Tongue (tissue), 2 donors: ENCODE measurements around the gene SORBS1. TPM values are rescaled to one million over a fixed set of nuclear protein-coding genes. Genes with fewer than 3 reads are reported as not detected.
"Not testable (repeated sequence)": the region's sequence is repeated elsewhere in the genome, so short reads cannot be mapped to it uniquely, and the experiment has no call there.

ENCODE experiments used
- DNase-seq: peaks from one replicate; pipeline ENCODE4 v3.0.0-alpha.2; 2015
- total RNA-seq: library from RNA; depleted of rRNA; stranded (reverse); fragments of >200 nt; gene quantifications from one replicate; pipeline ENCODE4 v1.2.3, GENCODE V29; 2014

Gene SORBS1
- total RNA-seq, 1 donor from 2014 or later, result 74.8 TPM

DNA sequence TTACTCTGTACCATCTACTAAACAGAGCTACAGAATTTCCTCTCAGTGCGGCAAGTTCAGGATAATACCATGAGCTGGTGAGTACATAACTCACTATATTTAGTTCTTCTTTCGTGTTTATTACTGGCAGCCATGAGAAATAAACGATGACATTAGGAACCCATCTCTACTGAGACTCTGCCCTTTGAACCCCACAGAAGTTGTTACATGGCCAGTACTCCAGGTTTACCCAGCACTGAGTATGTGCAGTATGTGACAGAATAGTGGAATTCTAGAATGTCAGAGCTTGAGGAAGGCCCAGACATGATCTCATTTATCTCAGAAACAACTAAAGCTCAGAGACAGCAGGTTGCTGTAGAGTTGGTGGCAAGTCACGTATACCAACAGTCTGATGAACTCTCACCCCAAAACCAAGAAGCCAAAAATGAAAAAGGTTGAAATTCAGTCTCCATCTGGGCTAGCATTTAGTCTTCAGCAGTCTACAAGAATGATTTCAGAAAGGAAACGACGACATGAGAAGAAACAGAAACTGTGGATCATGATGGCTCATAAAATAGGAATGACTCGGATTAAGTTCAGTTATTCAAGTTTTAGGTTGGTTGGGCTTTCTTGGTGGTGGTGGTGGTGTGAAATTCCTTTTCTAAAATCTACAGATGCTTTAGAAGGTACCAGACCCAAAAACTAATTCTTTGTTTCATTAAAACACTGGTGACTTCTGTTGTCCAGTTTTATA is 78.5 kb downstream of the SORBS1 start:
- no peak for DNase-seq

DNA sequence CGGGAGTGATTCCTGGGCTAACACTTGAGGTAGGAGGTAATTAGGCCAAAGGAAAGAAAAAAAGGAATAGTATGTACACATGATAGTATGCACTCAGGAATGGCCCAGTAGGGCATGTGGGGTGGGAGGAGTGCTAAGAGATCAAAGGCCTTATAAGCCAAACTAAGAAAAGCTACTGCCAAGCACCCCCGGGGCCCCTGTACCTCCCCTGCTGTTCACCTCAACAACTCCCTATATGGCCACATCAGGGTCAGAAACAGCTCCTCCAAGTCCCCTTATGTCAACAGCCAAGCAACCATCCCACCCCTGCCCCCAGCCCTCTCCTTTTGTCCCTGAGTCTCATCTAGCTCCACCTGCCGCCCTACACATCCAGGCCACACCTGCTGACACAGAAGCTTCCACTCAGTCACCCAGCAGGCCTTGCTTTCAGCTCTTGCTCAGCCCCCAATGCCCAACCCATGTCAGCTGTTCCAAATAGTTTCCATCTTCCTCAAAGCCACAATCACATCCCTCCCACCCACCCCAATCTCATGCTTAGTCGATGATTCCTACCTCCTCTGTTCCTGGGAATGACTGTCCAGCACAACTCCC is 80.2 kb downstream of the SORBS1 start:
- peak; percentile 73 for DNase-seq

DNA sequence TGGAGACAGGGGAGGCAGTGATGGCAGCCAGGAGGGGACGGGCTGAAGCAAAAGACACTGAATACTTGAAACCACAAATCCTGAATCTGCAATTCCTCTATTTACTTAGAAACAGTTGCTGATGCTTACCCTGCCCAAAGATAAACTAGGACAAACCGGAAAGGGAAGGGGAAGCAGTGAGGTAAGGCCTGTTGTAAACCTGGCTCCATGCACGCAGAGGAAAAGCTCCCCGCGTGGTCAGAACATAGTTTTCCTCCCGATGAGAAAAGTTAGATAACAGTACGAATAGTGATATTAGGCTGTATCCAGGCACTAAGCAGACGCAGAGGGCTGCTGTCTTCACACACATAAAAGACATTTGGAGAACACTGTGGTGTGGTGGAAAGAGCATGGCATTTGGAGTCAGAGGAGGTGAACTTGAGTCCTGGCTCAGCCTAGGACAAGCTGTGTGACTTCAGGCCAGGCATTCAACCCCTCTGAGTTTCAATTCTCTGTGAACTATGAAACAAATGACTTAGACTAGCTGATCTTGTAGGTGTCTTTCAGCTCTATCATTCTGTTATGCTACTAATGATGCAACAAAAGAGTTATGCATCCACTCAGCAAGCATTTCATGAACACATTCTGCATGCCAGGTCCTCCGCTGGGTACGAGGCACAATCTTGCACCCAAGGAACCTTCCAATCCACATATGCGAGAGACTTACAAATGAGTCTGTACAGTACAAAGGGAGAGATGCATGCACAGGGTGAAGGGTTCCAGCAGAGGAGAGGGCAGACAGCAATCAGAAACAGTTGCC is 80.9 kb downstream of the SORBS1 start:
- no peak for DNase-seq

DNA sequence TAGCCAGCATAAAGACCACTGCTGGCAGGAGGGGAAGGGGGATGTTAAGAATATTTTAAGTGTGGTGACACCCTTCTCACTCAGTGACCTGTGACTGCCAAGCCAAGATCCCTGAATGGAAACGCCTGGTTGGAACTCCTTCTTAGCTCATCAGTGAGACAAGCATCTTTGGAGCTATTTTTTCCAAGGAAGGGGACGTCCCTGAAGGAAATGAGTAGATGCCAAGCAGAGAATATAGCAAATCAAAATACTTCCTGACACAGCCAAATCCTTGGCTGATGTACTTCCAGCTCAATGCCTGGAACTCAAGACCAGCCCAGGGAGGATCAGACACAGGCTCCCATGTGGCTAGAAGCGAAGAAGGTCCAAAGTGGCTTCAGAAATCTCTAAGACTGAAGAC is 82.2 kb downstream of the SORBS1 start:
- peak; percentile 49 for DNase-seq

DNA sequence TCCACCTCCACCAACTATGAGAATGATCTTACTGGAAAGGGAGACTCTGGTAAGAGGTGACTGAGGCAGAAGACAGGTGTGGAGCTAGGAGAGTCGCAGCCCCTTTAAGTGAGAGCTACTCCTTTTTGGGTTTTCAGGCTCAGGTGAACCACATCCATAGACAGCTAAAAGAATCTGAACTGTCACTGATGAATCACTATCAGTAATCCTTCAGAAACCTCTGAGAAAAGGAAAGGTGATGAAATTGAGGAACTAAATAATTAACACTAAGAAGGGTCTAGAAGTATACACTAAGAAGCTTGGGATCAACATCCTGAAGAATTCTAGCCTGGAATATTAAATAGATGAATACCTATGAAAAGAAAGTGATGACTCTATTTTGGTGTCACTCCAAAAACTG is 83.0 kb downstream of the SORBS1 start:
- DNase-seq, result no peak

DNA sequence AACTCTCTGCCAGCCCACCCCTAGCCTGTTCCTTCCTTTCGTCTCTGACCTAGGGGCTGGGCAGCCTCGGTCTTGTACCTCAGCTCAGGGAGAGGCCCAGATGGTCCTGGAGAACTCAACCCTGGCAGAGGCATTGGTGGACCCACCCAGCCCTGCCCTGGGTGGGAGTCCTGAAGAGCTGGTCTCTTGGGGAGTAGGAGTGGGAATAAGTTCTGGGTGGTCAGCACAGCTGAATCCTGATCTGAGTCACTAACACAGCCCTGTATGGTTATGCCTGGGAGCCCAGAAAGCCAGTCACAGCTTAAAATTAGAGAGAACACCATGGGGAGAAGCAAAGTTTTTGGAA is 84.0 kb downstream of the SORBS1 start:
- no peak for DNase-seq

DNA sequence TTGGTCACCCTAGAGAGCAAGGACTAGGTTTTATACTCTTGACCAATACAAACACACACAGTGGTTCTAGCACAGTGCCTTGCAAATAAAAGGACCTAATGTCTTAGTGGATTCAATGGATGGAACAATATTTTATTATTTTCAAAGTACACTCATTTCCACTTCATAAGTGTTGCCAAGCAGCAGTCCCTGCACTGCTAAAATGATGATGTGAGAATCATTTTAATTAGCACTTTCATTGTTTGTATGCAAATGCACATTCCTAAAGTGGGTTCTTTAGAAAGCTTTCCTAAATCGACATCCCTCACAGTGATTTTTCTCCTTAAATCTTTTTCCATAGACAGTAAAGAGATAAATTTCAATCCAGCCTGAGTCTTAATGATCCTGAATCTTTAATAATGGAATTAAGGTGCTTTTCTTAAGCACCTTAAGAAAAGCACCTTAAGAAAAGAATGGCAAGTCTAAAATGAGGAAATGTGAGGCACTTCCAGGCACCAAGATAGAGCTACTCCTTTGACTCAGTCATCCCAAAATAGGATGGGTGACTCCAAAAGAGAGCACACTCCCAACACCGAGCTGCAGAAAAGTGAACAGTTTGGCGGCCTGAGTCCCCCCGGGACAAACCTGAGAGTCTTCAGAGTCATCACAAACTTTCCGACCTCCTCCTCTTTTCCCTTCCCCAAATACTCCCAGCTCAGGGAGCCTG is 84.5 kb downstream of the SORBS1 start:
- DNase-seq, result no peak

DNA sequence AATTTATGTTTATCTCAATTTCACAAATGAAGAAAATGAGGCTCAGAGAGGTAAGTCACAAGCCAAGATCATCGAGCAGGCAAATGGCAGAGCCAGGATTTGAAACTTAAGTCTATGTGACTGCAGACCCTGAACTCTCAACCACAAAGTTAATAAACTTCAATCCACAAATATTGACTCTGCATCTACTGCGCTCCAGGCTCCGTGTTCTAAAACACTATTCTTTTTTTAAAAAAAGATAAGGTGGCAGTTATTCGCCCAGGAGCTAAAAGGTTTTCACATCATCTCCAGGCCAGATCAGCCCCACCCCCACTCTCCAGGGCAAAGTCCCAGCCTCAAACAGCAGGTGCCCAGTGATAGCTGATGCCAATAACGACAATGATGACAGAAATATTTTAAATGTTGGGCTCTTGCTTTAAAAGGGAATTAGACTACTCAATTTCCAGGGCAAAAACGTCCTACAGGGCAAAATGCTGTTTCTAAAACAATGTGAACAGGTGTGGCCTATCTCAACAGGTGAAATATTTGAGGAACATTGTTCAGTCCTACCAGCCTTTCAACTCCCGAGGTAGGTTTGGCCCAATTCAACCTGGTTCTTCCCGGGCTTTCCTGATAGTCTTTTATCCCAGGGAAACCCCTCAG is 85.2 kb downstream of the SORBS1 start:
- peak; percentile 44 for DNase-seq

DNA sequence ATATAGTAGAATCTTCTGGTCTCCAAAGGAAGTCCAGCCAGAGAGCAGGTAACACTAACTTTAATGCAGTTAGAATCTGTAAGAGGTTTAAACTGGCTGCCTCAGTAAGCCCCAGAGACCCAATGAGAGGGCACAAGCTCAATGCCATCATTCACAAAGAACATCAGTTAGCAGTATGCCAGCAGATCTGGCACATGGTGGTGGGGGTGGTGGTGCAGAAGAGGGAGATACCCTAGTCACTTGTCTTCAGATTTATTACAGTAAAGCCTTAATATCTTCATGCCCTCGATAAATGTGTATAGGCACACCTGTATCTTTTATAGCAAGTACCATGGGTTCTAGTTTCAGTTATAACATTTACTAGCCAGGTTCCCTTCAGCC is 86.2 kb downstream of the SORBS1 start:
- no peak for DNase-seq

DNA sequence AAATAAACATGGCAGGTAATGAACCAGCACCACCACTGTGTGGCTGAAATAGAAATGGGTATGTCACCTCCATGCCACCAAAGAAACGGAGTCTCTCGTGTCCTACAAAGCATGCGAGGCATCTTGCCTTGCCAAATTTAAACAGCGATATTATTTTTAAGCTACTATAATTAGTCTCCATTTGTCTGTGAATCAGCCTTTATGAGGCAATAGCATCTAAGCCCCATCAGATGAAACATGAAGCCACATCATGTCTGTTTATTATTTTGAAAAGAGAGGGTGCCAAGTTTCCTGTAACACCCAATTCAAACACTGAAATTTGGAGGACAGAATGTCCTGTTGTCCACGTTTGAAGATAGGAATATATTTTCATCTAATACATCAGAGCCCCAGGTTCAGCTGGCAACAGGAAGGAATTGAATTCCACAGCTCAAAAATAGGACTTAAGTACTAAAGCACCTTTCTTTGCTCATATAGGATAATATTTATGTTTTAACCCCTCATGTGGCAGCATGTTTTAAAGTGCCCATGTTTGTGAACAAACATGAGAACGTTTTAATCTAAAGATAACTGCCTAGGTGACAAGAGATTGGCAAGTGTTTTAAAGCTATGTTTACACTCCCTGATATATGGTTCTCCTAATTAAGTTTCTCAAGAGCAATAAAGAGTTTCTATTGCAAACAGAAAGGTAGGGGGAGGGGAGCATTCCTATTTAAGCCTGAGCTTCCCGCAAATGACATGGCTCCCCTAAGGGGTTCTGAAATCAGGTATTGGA is 86.8 kb downstream of the SORBS1 start:
- DNase-seq, result peak; percentile 68

DNA sequence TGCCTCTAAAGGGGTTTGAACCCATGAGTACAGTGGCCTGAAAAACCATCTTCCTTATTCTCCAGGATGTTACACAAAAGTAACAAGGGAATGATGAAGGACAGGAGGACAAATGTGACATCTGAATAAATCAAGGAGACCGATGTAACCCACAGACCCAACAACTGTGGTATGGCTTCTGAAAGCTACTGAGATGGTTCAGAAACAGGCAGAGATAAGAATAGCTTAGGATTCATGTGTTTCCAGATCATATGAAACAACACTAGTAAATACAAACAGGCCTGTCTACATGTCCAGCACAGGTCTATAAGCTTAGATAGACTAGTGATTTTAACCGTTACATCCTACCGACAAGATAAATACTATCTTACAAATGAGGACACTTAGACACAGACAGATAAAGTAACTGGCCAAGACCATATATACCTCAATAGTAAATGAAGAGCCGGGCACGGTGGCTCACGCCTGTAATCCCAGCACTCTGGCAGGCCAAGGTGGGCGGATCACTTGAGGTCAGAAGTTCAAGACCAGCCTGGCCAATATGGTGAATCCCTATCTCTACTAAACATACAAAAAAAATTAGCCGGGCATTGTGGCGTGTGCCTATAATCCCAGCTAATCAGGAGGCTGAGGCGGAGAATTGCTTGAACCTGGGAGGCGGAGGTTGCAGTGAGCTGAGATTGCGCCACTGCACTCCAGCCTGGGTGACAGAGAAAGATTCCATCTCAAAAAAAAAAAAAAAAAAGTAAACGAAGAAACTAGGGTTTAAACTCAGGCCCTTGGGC is 88.7 kb downstream of the SORBS1 start:
- DNase-seq, result no peak

DNA sequence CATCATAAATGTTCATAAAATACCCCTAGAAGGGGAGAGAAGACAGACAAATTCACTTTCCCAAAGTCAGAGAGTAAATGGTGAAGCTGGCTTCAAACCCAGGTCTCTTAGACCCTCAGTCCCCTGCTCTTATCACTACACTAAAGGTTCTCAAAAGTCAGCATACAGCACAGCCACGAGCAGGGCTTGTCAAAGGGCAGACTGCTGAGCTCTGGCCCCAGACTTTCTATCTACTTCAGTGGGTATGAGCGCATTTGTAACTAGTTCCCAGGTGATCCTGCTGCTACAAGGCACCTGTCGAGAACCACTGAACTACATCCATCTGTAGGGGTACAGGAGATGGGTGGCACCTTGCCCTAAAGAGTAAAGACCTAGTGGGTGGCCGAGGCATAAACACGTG is 91.5 kb downstream of the SORBS1 start:
- DNase-seq, result no peak

DNA sequence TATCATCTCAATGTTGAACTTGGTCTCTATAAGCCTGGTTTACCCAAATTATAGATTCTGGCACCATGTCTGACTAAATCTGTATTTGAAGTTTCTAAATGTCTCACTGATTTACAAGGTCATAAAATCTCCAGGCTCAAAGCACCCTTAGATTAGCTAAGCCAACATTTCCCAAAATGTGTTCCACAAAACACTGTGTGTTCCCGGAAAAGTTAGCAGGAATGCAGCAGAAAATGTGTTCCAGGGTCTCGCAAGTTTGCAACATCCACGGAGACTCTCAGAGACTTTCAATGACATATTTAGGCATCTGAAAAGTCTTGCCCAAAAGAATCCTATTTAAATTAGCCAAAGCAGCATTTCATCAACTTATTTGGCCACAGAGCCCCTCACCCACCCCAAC is 91.9 kb downstream of the SORBS1 start:
- DNase-seq, result no peak

DNA sequence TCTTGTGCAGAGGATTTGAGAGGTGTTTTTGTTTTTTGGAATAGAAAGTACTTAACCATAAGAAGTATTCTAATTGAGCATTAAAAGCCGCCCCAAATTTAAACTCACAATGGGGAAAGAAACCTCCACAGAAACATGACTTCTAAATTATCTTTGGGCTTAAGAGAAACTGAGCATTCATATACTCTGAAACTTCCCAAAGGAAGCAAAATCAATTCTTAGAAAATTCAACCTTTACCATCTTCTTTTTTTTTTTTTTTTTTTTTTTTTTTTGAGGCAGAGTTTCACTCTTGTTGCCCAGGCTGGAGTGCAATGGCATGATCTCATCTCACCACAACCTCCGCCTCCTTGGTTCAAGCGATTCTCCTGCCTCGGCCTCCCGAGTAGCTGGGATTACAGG is 93.5 kb downstream of the SORBS1 start:
- DNase-seq, result not testable (repeated sequence)

DNA sequence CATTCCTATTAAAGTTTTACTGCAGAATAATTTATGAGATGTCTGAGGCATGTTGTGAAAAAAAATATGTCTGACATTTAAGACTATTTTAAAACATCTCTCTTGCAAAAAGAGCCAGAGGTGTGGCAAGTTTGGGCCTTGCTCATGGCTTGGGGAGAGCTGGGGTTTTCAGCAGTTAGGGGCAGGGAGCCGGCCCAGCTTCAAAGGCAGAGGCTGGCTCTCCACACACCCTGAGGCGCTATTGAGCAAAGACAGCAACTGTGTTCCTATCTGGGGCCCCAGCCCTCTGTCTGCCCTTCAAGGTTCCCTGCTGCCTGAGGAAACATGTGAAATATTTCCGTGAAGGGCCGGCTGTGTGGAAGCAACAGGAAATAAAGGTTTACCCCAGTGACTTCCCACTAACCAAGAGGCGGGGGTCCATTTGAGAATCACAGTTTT is 94.0 kb downstream of the SORBS1 start:
- peak; percentile 75 for DNase-seq

DNA sequence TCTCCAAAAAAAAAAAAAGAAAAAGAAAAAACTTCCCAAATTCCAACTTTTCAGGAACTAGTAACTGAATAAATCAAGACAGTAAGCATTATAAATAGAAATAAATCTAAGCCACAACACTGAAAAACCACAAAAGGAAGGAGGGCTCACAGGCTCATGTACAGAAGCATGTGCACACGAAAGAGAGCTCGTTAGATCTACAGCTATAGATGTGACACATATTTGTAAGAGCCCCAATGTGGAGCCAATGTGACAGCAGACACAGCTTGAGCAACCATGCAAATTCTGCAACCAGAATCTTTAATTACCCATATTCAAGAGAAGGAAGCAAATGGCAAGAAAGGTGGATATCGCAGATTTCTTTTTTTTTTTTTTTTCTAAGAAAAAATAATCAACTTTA is 94.7 kb downstream of the SORBS1 start:
- DNase-seq, result no peak

DNA sequence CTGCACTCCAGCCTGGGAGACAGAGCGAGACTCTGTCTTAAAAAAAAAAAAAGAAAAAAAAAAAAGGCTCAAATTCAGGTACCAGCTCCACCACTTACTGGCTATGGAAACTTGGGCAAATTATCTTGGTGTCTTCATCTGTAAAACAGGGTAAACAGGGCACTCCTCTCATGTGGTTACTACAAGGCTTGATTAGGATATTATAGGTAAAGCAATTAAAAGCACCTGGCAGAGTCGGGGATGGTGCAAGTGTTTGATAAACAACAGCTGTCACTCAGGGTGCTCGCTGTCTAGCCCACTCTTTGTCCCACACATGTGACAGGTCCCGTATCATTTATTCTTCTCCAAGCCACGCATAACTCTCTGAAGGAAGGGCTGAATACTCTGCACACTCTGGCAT is 96.9 kb downstream of the SORBS1 start:
- no peak for DNase-seq

DNA sequence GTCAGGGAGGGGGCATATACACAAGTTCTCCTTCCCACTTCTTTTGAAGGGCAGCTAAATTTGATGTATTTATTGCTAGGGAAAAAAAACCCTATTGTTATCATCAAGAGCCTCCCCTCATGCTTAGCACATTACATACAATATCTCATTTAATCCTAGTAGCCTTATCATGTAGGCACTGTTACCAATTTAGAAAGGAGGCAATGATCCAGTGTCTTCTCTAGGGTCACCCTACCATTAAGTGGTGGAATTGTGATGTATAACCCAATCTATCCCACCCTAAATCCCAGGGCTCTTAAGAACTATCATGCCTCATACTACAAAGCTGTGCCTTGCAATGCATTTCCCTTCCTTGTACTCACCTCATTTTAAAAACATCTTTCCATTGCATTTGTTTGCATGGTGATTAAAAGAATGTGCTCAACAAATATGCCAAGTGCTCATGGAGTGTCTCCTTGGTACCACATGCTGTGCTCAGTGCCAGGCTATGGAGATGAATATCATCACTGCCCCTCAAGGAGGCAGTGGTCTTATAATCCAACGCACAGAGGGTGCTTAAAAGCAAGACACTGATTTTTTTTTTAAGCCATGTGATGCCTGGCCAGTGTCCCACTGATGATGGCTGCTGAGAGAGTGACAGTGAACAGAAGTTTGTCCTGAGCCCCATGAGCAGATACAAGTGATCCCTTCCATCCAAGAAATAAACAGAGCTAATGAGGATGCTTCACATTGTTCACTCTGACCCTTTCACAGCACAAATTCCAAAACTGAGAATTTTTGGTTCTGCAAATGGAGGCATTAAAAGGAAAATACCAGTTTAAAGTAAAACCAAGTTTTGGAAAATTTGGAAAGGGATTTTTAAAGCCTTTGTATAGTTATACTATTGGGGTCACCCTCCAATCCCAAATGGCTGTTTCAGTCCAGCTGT is 98.2 kb downstream of the SORBS1 start:
- DNase-seq, result peak; percentile 49

DNA sequence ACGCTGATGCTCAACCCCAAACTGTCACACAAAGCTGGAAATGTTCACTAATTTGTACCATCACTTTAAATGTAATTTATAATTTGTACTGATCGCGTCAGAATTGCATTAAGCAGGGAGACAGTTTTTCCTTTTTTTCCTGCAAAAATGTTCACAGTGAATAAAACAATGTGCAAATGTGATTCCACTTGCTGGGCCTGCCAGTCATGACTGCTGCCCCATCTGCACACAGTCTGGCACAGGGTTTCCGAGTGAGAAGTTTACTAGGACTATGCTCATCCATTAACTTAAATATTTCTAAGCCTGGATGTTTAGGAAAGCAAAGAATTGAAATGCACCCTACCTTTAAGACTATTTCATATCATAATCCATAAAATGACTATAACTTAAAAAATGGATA is 99.6 kb downstream of the SORBS1 start:
- DNase-seq, result no peak
